K562 (cell line): Measurements from ENCODE around the gene ALKBH4.

Experiments
- EGR1 ChIP-seq: fragments of 450-650 bp; conservative IDR thresholded peaks from 2 replicates; pipeline ENCODE4 v1.6.1; 2017; ENCODE audit warnings: mild to moderate bottlenecking
- HNRNPL ChIP-seq: fragments of 200-400 bp; formaldehyde crosslinking; IDR thresholded peaks from 2 replicates; pipeline ENCODE4 v1.6.1; 2017; ENCODE audit warnings: low read depth, mild to moderate bottlenecking, low read length
- SAP30 ChIP-seq: fragments of 200-600 bp; sonication (generic); IDR thresholded peaks from 2 replicates; pipeline ENCODE4 v1.6.1; 2012; ENCODE audit warnings: borderline replicate concordance, low read depth, mild to moderate bottlenecking, moderate library complexity, low read length, control low read depth, inconsistent platforms; ENCODE audit not compliant: insufficient read depth, poor library complexity, severe bottlenecking

DNA sequence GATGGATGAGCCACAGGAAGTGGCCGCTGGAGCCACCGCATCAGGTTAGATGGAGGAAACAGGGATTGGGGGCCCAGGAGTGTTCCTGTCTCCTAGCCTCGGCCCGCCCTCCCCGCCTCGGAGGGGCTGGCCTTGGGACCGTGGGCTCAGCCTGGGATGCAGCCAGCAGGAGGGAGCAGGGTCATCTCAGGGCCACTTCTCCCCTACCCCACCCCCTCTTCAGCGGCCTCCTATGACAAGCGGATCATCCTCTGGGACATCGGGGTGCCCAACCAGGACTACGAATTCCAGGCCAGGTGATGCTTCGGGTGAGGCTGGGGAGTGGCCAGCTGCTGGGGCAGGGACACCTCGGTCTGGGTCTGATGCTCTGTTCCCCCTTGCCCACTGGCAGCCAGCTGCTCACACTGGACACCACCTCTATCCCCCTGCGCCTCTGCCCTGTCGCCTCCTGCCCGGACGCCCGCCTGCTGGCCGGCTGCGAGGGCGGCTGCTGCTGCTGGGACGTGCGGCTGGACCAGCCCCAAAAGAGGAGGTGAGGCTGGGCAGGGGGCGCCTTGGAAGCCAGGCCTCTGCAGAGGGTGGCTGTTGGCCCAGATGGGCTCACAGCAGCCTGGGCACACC lies 4.8 kb upstream of the ALKBH4 start:
- TF ChIP-seq SAP30 (no peak), EGR1 (no peak), HNRNPL (no peak)
